ENCODE results near the gene APOC4.

DNA sequence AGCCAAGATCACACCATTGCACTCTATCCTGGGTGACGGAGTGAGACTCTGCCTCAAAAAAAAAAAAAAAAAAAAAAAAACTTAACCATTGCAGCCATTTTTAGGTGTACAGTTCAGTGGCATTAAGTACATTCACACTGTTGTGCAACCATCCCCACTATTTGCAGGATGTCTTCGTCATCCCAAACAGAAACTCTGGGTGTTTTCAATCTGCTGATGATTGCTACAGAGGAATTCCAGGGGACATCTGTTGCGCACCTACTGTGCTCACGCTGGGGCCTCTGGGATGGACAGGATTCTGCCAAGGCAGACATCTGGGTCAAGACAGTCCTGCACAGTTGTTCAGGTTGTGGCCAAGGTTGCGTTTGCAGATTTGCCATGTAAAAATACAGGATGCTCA, 2.4 kb upstream of the APOC4 start:
- TF ChIP-seq YY1 (IDR thresholded peaks at IDR 0.05) = peak; percentile 95
- peak in 1 of 2 donors; percentile 81 for TF ChIP-seq EGR1 (IDR thresholded peaks at IDR 0.05; ENCODE audit: low read depth in 2 of 2)
- TF ChIP-seq, protein P1, sequence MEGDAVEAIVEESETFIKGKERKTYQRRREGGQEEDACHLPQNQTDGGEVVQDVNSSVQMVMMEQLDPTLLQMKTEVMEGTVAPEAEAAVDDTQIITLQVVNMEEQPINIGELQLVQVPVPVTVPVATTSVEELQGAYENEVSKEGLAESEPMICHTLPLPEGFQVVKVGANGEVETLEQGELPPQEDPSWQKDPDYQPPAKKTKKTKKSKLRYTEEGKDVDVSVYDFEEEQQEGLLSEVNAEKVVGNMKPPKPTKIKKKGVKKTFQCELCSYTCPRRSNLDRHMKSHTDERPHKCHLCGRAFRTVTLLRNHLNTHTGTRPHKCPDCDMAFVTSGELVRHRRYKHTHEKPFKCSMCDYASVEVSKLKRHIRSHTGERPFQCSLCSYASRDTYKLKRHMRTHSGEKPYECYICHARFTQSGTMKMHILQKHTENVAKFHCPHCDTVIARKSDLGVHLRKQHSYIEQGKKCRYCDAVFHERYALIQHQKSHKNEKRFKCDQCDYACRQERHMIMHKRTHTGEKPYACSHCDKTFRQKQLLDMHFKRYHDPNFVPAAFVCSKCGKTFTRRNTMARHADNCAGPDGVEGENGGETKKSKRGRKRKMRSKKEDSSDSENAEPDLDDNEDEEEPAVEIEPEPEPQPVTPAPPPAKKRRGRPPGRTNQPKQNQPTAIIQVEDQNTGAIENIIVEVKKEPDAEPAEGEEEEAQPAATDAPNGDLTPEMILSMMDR (IDR thresholded peaks at IDR 0.05; ENCODE audit: low read depth, low read length, missing input control) = no peak
- TF ChIP-seq GABPA (IDR thresholded peaks at IDR 0.05 in 1 of 2, conservative IDR thresholded peaks at IDR 0.05 in 1 of 2) = peak in 1 of 2 donors; percentile 26
- TF ChIP-seq RAD21 (IDR thresholded peaks at IDR 0.05) = peak; percentile 46 to 48

All from liver (tissue), 3 donors.